H9 (cell line): ENCODE results near the gene IL20RB. TPM values are rescaled to one million over a fixed set of nuclear protein-coding genes. Genes with fewer than 3 reads are reported as not detected.

Source experiments
- DNase-seq: peaks from one replicate; pipeline ENCODE4 v3.0.0-alpha.2; 2017
- H2AFZ ChIP-seq: one replicate; pipeline ENCODE4 v1.6.1; 2013; ENCODE audit warnings: mild to moderate bottlenecking, low read length, control low read depth, moderate library complexity
- H2AK5ac ChIP-seq: 2 replicates; pipeline ENCODE4 v1.6.1; 2013; ENCODE audit warnings: low read length, control low read depth, mixed read lengths; ENCODE audit not compliant: insufficient read length
- H2BK120ac ChIP-seq: one replicate; pipeline ENCODE4 v1.6.1; 2013; ENCODE audit warnings: low read depth, mild to moderate bottlenecking, low read length, control low read depth, inconsistent platforms; ENCODE audit not compliant: poor library complexity, severe bottlenecking
- H2BK12ac ChIP-seq: 2 replicates; pipeline ENCODE4 v1.6.1; 2013; ENCODE audit warnings: low read length, control low read depth, mixed read lengths, low read depth; ENCODE audit not compliant: insufficient read length
- H2BK15ac ChIP-seq: 2 replicates; pipeline ENCODE4 v1.6.1; 2013; ENCODE audit warnings: low read depth, low read length, control low read depth
- H2BK20ac ChIP-seq: one replicate; pipeline ENCODE4 v1.6.1; 2013; ENCODE audit warnings: low read depth, mild to moderate bottlenecking, low read length, control low read depth, inconsistent platforms; ENCODE audit not compliant: poor library complexity, severe bottlenecking
- H2BK5ac ChIP-seq: 2 replicates; pipeline ENCODE4 v1.6.1; 2013; ENCODE audit warnings: low read length, control low read depth, mixed read lengths; ENCODE audit not compliant: insufficient read length
- H3K14ac ChIP-seq: 2 replicates; pipeline ENCODE4 v1.6.1; 2013; ENCODE audit warnings: low read length, control low read depth; ENCODE audit not compliant: insufficient read depth
- H3K18ac ChIP-seq: 2 replicates; pipeline ENCODE4 v1.6.1; 2013; ENCODE audit warnings: low read depth, mild to moderate bottlenecking, mixed read lengths, low read length, control low read depth; ENCODE audit not compliant: insufficient read length
- H3K23ac ChIP-seq: 2 replicates; pipeline ENCODE4 v1.6.1; 2013; ENCODE audit warnings: low read length, control low read depth, mixed read lengths, low read depth; ENCODE audit not compliant: insufficient read length
- H3K23me2 ChIP-seq: 2 replicates; pipeline ENCODE4 v1.6.1; 2013; ENCODE audit warnings: low read depth, mild to moderate bottlenecking, mixed read lengths, low read length, control low read depth; ENCODE audit not compliant: insufficient read length, poor library complexity, severe bottlenecking
- H3K27ac ChIP-seq: 2 replicates; pipeline ENCODE4 v1.5.1; 2013; ENCODE audit warnings: low read length, control low read depth, mixed read lengths, low read depth; ENCODE audit not compliant: insufficient read length
- H3K27me3 ChIP-seq: 2 replicates; pipeline ENCODE4 v1.6.1; 2013; ENCODE audit warnings: low read length, control low read depth, inconsistent platforms; ENCODE audit not compliant: insufficient read depth
- H3K4ac ChIP-seq: 2 replicates; pipeline ENCODE4 v1.6.1; 2013; ENCODE audit warnings: low read depth, mild to moderate bottlenecking, control low read depth, inconsistent platforms, low read length, moderate library complexity
- H3K4me1 ChIP-seq: 2 replicates; pipeline ENCODE4 v1.6.1; 2013; ENCODE audit warnings: low read length, control low read depth, inconsistent platforms; ENCODE audit not compliant: insufficient read depth
- H3K4me2 ChIP-seq: 2 replicates; pipeline ENCODE4 v1.6.1; 2013; ENCODE audit warnings: low read length, control low read depth, mixed read lengths; ENCODE audit not compliant: insufficient read length, insufficient read depth
- H3K56ac ChIP-seq: 2 replicates; pipeline ENCODE4 v1.6.1; 2013; ENCODE audit warnings: low read depth, mild to moderate bottlenecking, mixed read lengths, low read length, control low read depth; ENCODE audit not compliant: insufficient read length
- H3K79me1 ChIP-seq: 2 replicates; pipeline ENCODE4 v1.6.1; 2013; ENCODE audit warnings: low read depth, mild to moderate bottlenecking, moderate library complexity, low read length, control low read depth, inconsistent platforms; ENCODE audit not compliant: insufficient read depth, poor library complexity, severe bottlenecking
- H3K79me2 ChIP-seq: 2 replicates; pipeline ENCODE4 v1.6.1; 2013; ENCODE audit warnings: low read length, control low read depth, inconsistent platforms; ENCODE audit not compliant: insufficient read depth
- H3K9ac ChIP-seq: 2 replicates; pipeline ENCODE4 v1.6.1; 2013; ENCODE audit warnings: low read length, control low read depth, mixed read lengths; ENCODE audit not compliant: insufficient read length; ENCODE audit errors: extremely low read depth
- H3K9me3 ChIP-seq: one replicate; pipeline ENCODE4 v1.6.1; 2013; ENCODE audit warnings: low read depth, low read length, inconsistent platforms; ENCODE audit not compliant: control insufficient read depth
- H3T11ph ChIP-seq: one replicate; pipeline ENCODE4 v1.6.1; 2013; ENCODE audit warnings: mild to moderate bottlenecking, low read length, control low read depth, inconsistent platforms
- H4K20me1 ChIP-seq: one replicate; pipeline ENCODE4 v1.6.1; 2013; ENCODE audit not compliant: control insufficient read depth, insufficient read length, insufficient read depth
- H4K5ac ChIP-seq: 2 replicates; pipeline ENCODE4 v1.6.1; 2013; ENCODE audit warnings: low read depth, mild to moderate bottlenecking, mixed read lengths, low read length, control low read depth; ENCODE audit not compliant: insufficient read length
- H4K8ac ChIP-seq: replicated peaks from 2 replicates; pipeline ENCODE4 v1.6.1; 2013; ENCODE audit warnings: low read length, control low read depth, mixed read lengths, low read depth; ENCODE audit not compliant: insufficient read length
- H4K91ac ChIP-seq: 2 replicates; pipeline ENCODE4 v1.6.1; 2013; ENCODE audit warnings: low read depth, mild to moderate bottlenecking, moderate library complexity, mixed read lengths, low read length, control low read depth; ENCODE audit not compliant: insufficient read length
- H3K27ac Mint-ChIP-seq, 3 experiments: 2 replicates in 2 of 3; 3 replicates in 1 of 3; pipeline ENCODE4 v1.8.0; 2020 to 2021; ENCODE audit warnings: mixed read lengths in 3 of 3, mild to moderate bottlenecking in 1 of 3, moderate library complexity in 1 of 3
- H3K27me3 Mint-ChIP-seq: 2 replicates; pipeline ENCODE4 v1.8.0; 2021; ENCODE audit warnings: low read depth, mild to moderate bottlenecking, moderate library complexity, mixed read lengths
- H3K36me3 Mint-ChIP-seq, 3 experiments: 2 replicates in 2 of 3; 3 replicates in 1 of 3; pipeline ENCODE4 v1.8.0; 2020 to 2021; ENCODE audit warnings: low read depth in 3 of 3, mixed read lengths in 3 of 3; ENCODE audit not compliant: insufficient read depth in 1 of 3
- H3K4me1 Mint-ChIP-seq, 2 experiments: 2 replicates each; pipeline ENCODE4 v1.8.0; 2020; ENCODE audit warnings: mixed read lengths in 2 of 2
- H3K4me3 Mint-ChIP-seq, 2 experiments: 2 replicates in 1 of 2; 3 replicates in 1 of 2; pipeline ENCODE4 v1.8.0; 2020 to 2021; ENCODE audit warnings: mild to moderate bottlenecking in 2 of 2, mixed read lengths in 2 of 2, moderate library complexity in 1 of 2
- H3K9me3 Mint-ChIP-seq, 2 experiments: 2 replicates in 1 of 2; 3 replicates in 1 of 2; pipeline ENCODE4 v1.8.0; 2020; ENCODE audit warnings: mild to moderate bottlenecking in 2 of 2, mixed read lengths in 2 of 2, moderate library complexity in 1 of 2
- WGBS: extraction: QIAGEN DNeasy Blood & Tissue Kit; methylation state at CpG from one replicate; pipeline ENCODE4 v1.1.7; 2013; ENCODE audit warnings: missing lambda C conversion rate, low lambda C conversion rate, mixed read lengths; ENCODE audit not compliant: insufficient read length; ENCODE audit errors: extremely low coverage; 5-methylcytosine and 5-hydroxymethylcytosine counted together
- total RNA-seq: library from RNA; stranded (reverse); gene quantifications from 2 replicates; pipeline ENCODE4 v1.2.1, GENCODE V29; 2021
- TF ChIP-seq, protein P1 (sequence below): fragments of 200-600 bp; sonication (generic); conservative IDR thresholded peaks from 3 replicates; pipeline ENCODE4 v1.8.0; 2021; ENCODE audit warnings: antibody characterized with exemption, mild to moderate bottlenecking

The IL20RB gene
- total RNA-seq, 1 experiment from 2014 or later = 1.5 TPM

DNA sequence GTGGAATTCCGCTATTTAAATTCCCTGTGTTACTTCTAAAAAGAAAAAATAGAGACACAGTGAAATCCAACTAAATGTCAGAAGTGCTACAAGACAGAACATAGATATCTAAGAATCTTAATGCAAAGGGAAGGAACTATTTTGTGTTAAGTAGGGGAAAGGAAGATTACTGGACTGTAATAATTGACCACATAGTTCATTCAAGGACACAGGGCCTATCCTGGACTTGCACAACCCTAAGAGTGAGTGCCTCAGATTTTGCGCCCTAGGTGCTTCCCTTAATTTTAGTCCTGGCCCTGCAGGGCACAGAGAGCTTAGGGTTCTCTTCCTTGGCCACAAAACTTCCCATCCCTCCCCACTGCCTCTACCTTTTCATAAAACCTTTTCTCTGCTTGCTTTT lies 3.5 kb upstream of the IL20RB start:
- Histone ChIP-seq H2BK5ac (no peak overlapping the region), H4K8ac (no peak overlapping the region), H3K56ac (no peak overlapping the region), H4K5ac (no peak overlapping the region), H3K23ac (no peak overlapping the region), H3K27ac (no peak overlapping the region), H4K91ac (no peak overlapping the region), H2AK5ac (no peak overlapping the region), H3T11ph (no peak overlapping the region), H3K79me1 (no peaks in the 10 kb centered on the region), H3K4me2 (no peak overlapping the region), H3K14ac (no peak overlapping the region), H3K27me3 (no peaks in the 10 kb centered on the region), H4K20me1 (no peaks in the 10 kb centered on the region), H3K18ac (no peak overlapping the region), H2BK120ac (no peak overlapping the region), H3K9me3 (no peaks in the 10 kb centered on the region), H3K79me2 (no peaks in the 10 kb centered on the region), H2BK12ac (no peak overlapping the region), H2BK20ac (no peak overlapping the region), H3K4me1 (peaks cover 2% of the 10 kb centered on the region; the same call in 1 of the 2 replicates), H2BK15ac (no peak overlapping the region), H2AFZ (no peak overlapping the region), H3K9ac (no peak overlapping the region), H3K23me2 (no peaks in the 10 kb centered on the region), H3K4ac (no peak overlapping the region)
- no peak for DNase-seq
- Mint-ChIP-seq H3K36me3 (no peaks in the 10 kb centered on the region), H3K27me3 (no peaks in the 10 kb centered on the region), H3K9me3 (no peaks in the 10 kb centered on the region), H3K4me3 (no peak overlapping the region), H3K4me1 (peaks cover 18 to 19% of the 10 kb centered on the region in 2 experiments), H3K27ac (no peak overlapping the region)
- WGBS = no CpG with 5 or more reads among the region's 2 CpGs
- TF ChIP-seq, protein P1, sequence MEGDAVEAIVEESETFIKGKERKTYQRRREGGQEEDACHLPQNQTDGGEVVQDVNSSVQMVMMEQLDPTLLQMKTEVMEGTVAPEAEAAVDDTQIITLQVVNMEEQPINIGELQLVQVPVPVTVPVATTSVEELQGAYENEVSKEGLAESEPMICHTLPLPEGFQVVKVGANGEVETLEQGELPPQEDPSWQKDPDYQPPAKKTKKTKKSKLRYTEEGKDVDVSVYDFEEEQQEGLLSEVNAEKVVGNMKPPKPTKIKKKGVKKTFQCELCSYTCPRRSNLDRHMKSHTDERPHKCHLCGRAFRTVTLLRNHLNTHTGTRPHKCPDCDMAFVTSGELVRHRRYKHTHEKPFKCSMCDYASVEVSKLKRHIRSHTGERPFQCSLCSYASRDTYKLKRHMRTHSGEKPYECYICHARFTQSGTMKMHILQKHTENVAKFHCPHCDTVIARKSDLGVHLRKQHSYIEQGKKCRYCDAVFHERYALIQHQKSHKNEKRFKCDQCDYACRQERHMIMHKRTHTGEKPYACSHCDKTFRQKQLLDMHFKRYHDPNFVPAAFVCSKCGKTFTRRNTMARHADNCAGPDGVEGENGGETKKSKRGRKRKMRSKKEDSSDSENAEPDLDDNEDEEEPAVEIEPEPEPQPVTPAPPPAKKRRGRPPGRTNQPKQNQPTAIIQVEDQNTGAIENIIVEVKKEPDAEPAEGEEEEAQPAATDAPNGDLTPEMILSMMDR = no peak
